NCI-H187 treated with DMSO at 0.1 percent for 48 hours (cell line): ENCODE measurements around the gene TFAM.
"Not testable (repeated sequence)": the region's sequence is repeated elsewhere in the genome, so short reads cannot be mapped to it uniquely, and the experiment has no call there.

ENCODE experiments used
- DNase-seq: peaks from one replicate; lab custom pipeline; 2025; lab: John Stamatoyannopoulos, UW

Gene TFAM

DNA sequence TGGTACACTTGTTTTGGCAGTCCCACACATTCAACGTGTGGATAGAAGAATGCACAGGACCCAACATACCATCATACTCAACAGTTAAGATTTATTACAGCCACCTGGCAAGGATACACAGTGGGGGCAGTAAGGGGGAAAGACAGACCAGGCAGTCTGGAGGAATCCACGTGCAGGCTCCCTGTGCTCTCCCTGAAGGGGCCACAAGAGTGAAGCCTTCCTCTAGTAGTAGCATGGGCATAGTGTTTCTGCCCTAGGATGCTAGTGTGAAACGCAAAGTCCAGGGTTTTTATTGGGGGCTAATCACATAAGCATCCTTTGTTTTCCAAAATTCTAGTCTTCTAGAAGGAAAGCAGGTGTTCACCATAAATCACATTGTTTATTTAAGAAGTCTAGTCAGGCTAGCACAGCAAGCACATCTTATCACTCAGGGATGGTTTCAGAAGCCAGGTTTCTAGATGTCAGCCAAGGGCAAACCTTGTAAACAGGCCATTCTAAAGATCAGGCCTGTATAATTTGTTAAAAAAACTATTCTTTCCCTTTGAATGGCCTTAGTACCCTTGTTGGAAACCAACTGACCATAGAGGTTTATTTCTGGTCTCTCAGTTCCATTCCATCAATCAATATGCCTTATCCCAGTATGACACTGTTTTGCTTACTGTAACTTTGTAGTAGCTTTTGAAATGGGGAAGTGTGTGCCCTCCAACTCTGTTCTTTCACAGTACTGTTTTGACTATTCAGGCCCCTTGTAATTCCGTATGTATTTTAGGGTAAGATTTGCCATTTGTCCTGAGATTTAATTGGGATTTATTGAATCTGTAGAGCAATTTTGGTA lies 12.4 kb upstream of the TFAM start:
- DNase-seq = no peak

DNA sequence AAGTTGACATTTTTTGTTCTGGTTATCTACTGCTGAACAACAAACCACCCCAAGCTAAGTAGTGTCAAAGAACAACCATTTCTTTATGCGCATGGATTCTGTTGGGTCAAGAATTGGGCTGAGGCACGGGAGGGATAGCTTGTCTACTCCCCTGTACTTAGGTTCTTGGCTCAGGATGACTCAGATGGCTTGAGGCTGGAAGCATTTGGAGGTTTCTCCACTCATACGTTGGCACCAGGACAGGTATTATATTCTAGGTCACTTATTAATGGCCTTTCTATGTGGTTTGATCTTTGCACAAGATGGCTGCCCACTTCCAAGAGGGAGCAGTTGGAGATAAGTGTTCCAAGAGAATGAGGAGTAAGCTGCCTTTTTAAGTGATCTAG lies 11.8 kb upstream of the TFAM start:
- no peak for DNase-seq

DNA sequence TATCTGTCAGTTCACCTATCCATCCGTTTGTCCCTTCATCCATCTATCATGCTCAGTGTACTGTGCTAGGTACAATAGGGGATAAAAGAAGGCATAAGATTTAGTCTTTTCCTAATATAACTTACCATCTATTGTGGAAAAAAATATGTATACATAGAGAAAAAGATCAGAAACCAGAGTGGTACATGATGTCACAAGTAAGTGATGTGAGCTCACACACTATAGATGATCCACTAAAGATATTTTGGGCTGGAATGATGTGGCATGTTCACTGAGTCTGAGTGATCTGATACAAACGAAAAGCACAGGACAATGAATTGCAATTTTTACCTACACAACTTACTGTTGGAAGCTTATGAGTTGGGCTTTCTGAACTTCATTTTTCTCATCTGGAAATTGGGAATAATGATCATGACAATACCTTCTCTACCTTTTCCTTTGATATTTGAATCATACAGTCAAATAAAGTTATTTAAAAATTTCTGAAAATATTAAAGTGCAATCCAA lies 2.7 kb upstream of the TFAM start:
- no peak for DNase-seq

GRCh38 chr10:58384095-58384494 lies 1.1 kb upstream of the TFAM start:
- DNase-seq = no peak

- no peak for DNase-seq
Observed at GRCh38 chr10:58384544-58384998, 639 bp upstream of the TFAM start.

- no peak for DNase-seq
Observed at GRCh38 chr10:58385784-58386112, 538 bp downstream of the TFAM start.

- DNase-seq = no peak
Observed at GRCh38 chr10:58389024-58389423, 3.8 kb downstream of the TFAM start.

DNA sequence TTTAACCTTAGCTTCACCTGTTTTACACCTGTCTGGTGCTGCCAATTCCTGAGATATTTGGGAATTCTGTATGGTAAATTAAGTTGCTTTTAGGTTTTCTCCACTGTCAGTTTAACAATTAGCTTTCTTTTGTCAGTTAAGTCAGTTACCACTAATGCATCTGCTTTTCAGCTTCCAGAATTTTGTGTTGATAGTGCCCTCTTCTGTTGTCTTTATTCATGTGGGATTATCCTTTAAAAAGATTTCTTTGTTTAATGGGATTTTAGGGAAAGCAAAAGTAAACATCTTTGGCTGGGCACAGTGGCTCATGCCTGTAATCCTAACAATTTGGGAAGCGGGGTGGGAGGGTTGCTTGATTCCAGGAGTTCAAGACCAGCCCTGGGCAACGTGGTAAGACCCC lies 8.1 kb downstream of the TFAM start:
- no peak for DNase-seq

GRCh38 chr10:58394471-58394870 lies 9.3 kb downstream of the TFAM start:
- DNase-seq = no peak

DNA sequence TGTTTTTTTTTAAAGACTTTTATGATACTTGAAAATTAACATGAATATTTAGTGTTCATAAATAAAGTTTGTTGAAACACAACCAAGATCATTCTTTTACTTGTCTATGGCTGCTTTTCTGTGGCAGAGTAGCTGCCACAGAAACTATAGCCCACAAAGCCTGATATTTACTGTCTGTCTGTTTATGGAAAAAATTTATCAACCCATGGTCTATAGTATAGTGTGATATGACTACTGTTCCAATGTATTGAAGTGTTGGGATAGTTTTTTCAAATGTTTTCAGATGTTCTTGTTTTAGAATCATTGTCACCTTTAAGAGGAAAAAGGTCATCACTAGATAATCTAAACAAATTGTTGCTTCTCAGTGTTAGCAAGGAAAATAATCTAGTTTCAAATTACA lies 10.8 kb downstream of the TFAM start:
- DNase-seq = no peak

GRCh38 chr10:58397830-58398229 lies 12.6 kb downstream of the TFAM start:
- no peak for DNase-seq

GRCh38 chr10:58399410-58399809 lies 14.2 kb downstream of the TFAM start:
- no peak for DNase-seq

DNA sequence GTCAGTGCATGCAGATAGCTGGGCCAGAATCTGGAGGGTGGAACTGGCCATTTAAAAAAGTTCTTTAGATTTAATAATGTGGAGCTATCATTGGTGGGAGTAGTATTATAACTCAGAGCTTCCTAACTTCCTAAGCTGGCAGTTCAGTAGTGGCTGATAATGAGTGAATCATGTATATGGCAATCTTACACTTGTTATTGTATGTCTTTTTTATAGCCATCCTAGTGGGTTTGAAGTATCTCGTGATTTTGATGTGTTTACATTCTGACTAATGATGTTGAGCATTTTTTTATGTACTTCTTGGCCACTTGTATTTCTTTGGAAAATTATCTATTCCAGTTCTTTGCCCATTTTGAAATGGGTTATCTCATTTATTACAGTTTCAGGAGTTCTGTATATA lies 15.4 kb downstream of the TFAM start:
- DNase-seq = no peak

DNA sequence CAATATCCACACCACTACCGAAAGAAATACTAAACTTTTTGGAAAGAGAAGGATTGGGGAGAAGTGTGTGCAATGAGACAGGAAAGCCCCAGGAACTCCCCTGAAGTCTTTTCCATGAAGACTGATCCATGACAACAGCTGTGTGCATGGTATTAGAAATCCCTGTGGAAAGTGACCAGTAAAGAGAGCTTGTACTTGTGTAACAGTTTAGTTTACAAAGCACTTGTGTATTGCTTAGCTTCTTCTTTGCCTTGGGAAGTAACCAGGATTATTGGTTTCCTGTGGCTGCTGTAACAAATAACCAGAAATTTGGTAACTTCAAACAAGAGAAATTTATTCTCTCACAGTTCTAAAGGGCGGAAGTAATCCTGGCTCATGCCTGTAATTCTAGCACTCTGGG lies 18.8 kb downstream of the TFAM start:
- no peak for DNase-seq

- DNase-seq = no peak
Observed at GRCh38 chr10:58409956-58410610, 24.9 kb downstream of the TFAM start.

- DNase-seq = no peak
Observed at GRCh38 chr10:58412502-58412961, 27.3 kb downstream of the TFAM start.

- no peak for DNase-seq
Observed at GRCh38 chr10:58414270-58415041, 29.2 kb downstream of the TFAM start.

DNA sequence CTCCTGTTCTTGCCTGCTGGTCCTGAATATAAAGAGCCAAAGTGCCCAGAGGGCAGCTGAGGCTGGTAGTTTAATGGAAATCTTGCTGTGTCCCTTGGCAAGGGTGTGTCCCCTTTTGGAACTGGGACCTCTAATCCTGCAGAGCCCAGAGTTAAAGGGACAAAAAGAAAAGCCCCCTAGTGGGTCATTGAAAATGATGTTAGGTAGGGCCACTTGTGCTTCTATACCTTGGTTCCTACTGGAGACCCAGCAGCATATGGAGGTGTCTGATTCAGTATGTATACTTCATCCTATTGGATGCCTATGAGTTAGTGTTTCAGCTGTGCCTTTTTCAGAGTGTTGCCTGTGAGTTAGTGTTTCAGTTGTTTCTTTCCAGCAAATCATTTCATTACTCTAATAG lies 30.5 kb downstream of the TFAM start:
- no peak for DNase-seq

- not testable (repeated sequence) for DNase-seq
Observed at GRCh38 chr10:58417902-58418301, 32.7 kb downstream of the TFAM start.

DNA sequence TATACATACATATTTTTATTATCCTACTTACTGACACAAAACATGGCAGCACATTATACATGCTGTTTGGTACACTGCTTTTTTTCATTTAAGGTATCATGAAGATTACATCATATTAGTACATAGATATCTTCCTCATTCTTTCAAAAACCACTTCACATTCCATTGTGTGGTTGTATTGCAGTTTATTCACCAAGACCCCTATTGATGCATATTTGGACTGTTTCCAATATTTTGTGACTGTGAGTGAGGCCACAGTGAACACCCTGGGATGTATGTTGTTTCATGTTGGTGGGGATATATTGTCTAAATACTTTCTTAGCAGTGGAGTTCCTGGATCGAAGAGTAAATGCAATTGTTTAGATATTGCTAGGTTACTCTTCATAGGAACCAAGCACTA lies 39.0 kb downstream of the TFAM start:
- no peak for DNase-seq

- DNase-seq = not testable (repeated sequence)
Observed at GRCh38 chr10:58428436-58428835, 43.2 kb downstream of the TFAM start.

- no peak for DNase-seq
Observed at GRCh38 chr10:58431903-58432302, 46.7 kb downstream of the TFAM start.

DNA sequence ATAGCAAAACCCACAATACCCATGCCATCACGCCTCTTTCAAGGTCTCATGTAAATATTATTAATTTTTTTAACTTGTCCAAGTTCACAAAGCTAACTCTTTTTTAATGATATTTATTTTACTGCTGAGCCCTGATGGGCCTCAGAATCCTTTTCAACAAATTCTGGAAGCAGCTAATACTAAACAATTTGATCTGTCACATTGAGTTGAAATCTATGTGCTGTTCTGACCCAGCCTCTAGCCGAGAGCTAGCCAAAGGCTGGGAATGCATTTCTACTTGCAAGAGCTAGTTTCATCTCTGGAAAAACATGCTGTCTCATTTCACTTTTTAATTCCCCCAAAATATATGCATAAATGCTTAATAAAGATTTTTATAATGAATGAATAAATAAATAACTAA lies 47.9 kb downstream of the TFAM start:
- DNase-seq = no peak
